HEK293 (cell line): ENCODE measurements around the gene KIAA0513.

Experiments used
- KLF10 ChIP-seq: fragments of 450-650 bp; IDR thresholded peaks from 2 replicates; pipeline ENCODE4 v1.5.1; 2018; ENCODE audit warnings: missing biosample characterization, mild to moderate bottlenecking, missing genetic modification characterization
- TF ChIP-seq, protein P1 (sequence below): fragments of 450-650 bp; formaldehyde crosslinking; IDR thresholded peaks from 2 replicates; pipeline ENCODE4 v1.5.1; 2016; ENCODE audit warnings: missing biosample characterization, missing genetic modification characterization

DNA sequence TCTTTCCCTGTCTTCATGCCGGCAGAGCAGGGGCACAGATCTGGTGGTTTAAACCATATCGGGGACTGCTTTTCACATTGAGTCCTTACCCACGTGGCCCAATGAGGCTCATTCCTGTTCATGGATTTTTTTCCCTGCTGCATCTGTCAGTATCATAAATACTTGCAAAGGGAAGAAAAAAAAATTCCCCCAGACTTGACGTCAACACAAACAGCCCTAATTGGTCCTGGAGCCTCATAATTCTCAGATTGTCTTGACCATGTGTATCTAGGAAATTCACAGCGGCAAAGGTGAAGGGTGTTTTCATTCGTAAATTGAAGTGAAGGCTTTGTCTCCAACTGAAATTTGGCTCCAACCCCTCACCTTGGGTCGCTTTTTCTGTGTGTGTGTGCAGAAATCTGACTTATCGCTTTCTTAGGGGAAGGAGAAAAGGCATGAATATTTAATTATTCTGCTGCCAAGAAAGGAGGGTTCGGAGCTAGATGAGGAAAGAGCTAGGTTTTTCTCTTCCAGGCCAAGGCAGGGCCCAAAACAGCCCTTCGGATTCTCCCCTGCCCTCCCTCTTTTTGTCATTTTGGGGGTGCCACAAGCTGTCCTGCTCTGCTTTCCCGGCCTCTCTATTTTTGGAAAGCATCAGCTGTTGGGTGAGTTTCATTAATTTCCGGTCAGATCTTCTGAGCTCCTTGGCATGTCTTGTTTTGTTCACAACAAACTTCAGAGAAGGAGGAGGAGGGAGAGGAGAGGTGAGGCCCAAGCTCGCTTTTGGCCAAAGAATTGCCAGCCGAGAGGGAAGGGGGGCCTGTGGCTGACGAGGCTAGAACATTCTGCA lies 102.5 kb downstream of the KIAA0513 start:
- TF ChIP-seq, protein P1, sequence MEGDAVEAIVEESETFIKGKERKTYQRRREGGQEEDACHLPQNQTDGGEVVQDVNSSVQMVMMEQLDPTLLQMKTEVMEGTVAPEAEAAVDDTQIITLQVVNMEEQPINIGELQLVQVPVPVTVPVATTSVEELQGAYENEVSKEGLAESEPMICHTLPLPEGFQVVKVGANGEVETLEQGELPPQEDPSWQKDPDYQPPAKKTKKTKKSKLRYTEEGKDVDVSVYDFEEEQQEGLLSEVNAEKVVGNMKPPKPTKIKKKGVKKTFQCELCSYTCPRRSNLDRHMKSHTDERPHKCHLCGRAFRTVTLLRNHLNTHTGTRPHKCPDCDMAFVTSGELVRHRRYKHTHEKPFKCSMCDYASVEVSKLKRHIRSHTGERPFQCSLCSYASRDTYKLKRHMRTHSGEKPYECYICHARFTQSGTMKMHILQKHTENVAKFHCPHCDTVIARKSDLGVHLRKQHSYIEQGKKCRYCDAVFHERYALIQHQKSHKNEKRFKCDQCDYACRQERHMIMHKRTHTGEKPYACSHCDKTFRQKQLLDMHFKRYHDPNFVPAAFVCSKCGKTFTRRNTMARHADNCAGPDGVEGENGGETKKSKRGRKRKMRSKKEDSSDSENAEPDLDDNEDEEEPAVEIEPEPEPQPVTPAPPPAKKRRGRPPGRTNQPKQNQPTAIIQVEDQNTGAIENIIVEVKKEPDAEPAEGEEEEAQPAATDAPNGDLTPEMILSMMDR = no peak
- TF ChIP-seq KLF10 = no peak
